Karpas-422 (cell line): ENCODE data around the gene NPM3. TPM values are rescaled to one million over a fixed set of nuclear protein-coding genes. Genes with fewer than 3 reads are reported as not detected.

ENCODE experiments used
- DNase-seq: peaks from one replicate; pipeline ENCODE4 v3.0.0-alpha.2; 2015
- H2AFZ ChIP-seq: fragments of 200-600 bp; sonication (generic); 2 replicates; pipeline ENCODE4 v1.6.1; 2014; ENCODE audit warnings: antibody characterized with exemption, low read length, mixed read lengths
- H3K27ac ChIP-seq: fragments of 200-600 bp; sonication (generic); 2 replicates; pipeline ENCODE4 v1.5.1; 2014; ENCODE audit warnings: mild to moderate bottlenecking, low read length, moderate library complexity
- H3K27me3 ChIP-seq: fragments of 200-600 bp; sonication (generic); 2 replicates; pipeline ENCODE4 v1.6.1; 2014; ENCODE audit warnings: low read length, mixed read lengths
- H3K36me3 ChIP-seq: fragments of 200-600 bp; sonication (generic); 2 replicates; pipeline ENCODE4 v1.6.1; 2014; ENCODE audit warnings: low read length, mixed read lengths; ENCODE audit not compliant: insufficient read depth
- H3K4me1 ChIP-seq: fragments of 200-600 bp; sonication (generic); 2 replicates; pipeline ENCODE4 v1.6.1; 2014; ENCODE audit warnings: mild to moderate bottlenecking, low read length, mixed read lengths
- H3K4me2 ChIP-seq: fragments of 200-600 bp; sonication (generic); 2 replicates; pipeline ENCODE4 v1.6.1; 2014; ENCODE audit warnings: low read length, low read depth, mild to moderate bottlenecking; ENCODE audit not compliant: poor library complexity, severe bottlenecking
- H3K4me3 ChIP-seq: fragments of 200-600 bp; sonication (generic); 2 replicates; pipeline ENCODE4 v1.5.1; 2014; ENCODE audit warnings: mild to moderate bottlenecking, antibody characterized with exemption, low read length, mixed read lengths
- H3K79me2 ChIP-seq: fragments of 200-600 bp; sonication (generic); 2 replicates; pipeline ENCODE4 v1.6.1; 2014; ENCODE audit warnings: mild to moderate bottlenecking, low read length, mixed read lengths
- H3K9ac ChIP-seq: fragments of 200-600 bp; sonication (generic); 2 replicates; pipeline ENCODE4 v1.6.0; 2014; ENCODE audit warnings: low read length
- H3K9me2 ChIP-seq: fragments of 200-600 bp; sonication (generic), shearing (Covaris generic); replicated peaks from 2 replicates; pipeline ENCODE4 v1.6.0; 2014; ENCODE audit warnings: mild to moderate bottlenecking, low read length, moderate library complexity; ENCODE audit not compliant: insufficient read depth
- H3K9me3 ChIP-seq: fragments of 300-700, 200-600 bp; sonication (generic); 2 replicates; pipeline ENCODE4 v1.6.1; 2014; ENCODE audit warnings: low read length, mixed read lengths
- H4K20me1 ChIP-seq: fragments of 200-600 bp; sonication (generic); 2 replicates; pipeline ENCODE4 v1.6.1; 2014; ENCODE audit warnings: mild to moderate bottlenecking, antibody characterized with exemption, low read length, low read depth; ENCODE audit not compliant: insufficient read depth
- total RNA-seq: library from RNA; depleted of rRNA; stranded (reverse); fragments of >200 nt; shearing (Covaris generic); gene quantifications from 2 replicates; pipeline ENCODE4 v1.2.3, GENCODE V29; 2014; ENCODE audit warnings: low replicate concordance

Gene NPM3
- total RNA-seq, 1 experiment from 2014 or later, result 46.1 TPM

- H4K20me1 ChIP-seq, result peaks cover 4% of the 10 kb centered on the region; the same call in 1 of the 2 replicates
- peak overlapping the region; percentile 75 for H3K9ac ChIP-seq
- peaks cover 47% of the 10 kb centered on the region for H3K4me1 ChIP-seq
- H3K9me3 ChIP-seq, result no peaks in the 10 kb centered on the region
- peak overlapping the region; percentile 84 for H3K27ac ChIP-seq
- H3K4me2 ChIP-seq, result peak overlapping the region; percentile 76
- peak overlapping the region; percentile 68 for H3K4me3 ChIP-seq
- DNase-seq, result peak; percentile 85
- no peaks in the 10 kb centered on the region for H3K36me3 ChIP-seq
- peaks cover 11% of the 10 kb centered on the region for H3K79me2 ChIP-seq
- no peak overlapping the region; the same call in 1 of the 2 replicates for H2AFZ ChIP-seq
- H3K27me3 ChIP-seq, result no peaks in the 10 kb centered on the region
- H3K9me2 ChIP-seq, result no peaks in the 10 kb centered on the region
Observed at GRCh38 chr10:101779544-101780186, 3.6 kb downstream of the NPM3 start.

DNA sequence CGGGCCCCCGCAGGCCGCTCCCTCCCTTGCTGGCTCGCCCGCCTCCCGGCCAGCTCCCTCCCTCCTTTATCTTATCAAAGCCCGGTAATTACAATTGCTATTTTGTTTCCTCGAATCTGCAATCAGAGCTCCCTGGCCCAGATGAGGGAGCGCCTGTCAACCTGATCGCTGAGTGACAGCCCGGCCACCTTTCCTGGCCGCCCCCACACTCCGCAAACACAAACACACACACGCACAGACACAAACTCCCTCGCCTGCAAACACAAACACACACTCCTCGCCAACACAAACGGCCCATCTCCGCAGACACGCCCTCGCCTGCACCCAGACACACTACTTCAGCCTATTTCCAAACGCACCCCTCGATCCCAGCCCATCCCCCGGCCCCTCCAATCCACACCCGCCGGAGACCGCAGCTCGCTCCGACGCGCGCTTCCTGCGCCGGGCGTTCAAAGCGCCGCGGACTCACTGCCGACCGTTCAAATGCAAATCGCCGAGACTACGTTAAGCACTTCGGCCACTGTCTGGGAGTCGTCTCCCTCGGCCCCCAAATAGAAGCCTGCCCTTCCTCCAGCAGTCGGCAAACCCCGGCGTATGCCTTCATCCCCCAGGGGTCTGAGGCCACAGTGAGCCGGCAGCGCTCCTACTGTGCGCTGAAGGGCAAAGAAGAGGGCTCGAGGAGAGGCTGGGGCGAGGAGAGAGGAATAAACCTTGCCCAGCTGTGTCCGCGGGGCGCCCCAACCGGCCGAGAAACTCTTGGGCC, 4.3 kb downstream of the NPM3 start:
- H3K4me1 ChIP-seq, result peaks cover 47% of the 10 kb centered on the region
- H2AFZ ChIP-seq, result peak overlapping the region; percentile 36; the same call in 1 of the 2 replicates

GRCh38 chr10:101778151-101778780, 5.0 kb downstream of the NPM3 start:
- Histone ChIP-seq H4K20me1 (peaks cover 4% of the 10 kb centered on the region; the same call in 1 of the 2 replicates), H3K36me3 (no peaks in the 10 kb centered on the region), H3K4me2 (peak overlapping the region; percentile 76), H3K4me1 (peaks cover 41% of the 10 kb centered on the region), H2AFZ (no peak overlapping the region), H3K27me3 (no peaks in the 10 kb centered on the region), H3K4me3 (peak overlapping the region; percentile 68), H3K9me2 (no peaks in the 10 kb centered on the region), H3K79me2 (peaks cover 11% of the 10 kb centered on the region), H3K9ac (peak overlapping the region; percentile 75), H3K9me3 (no peaks in the 10 kb centered on the region), H3K27ac (peak overlapping the region; percentile 84)
- DNase-seq, result no peak

More for the DNA sequence above, 4.3 kb downstream of the NPM3 start:
- H3K4me2 ChIP-seq, result peak overlapping the region; percentile 76
- H4K20me1 ChIP-seq, result peaks cover 4% of the 10 kb centered on the region; the same call in 1 of the 2 replicates
- no peaks in the 10 kb centered on the region for H3K9me2 ChIP-seq
- H3K9me3 ChIP-seq, result no peaks in the 10 kb centered on the region
- no peaks in the 10 kb centered on the region for H3K27me3 ChIP-seq
- peak overlapping the region; percentile 68 for H3K4me3 ChIP-seq
- no peaks in the 10 kb centered on the region for H3K36me3 ChIP-seq
- H3K79me2 ChIP-seq, result peaks cover 11% of the 10 kb centered on the region
- peak overlapping the region; percentile 75 for H3K9ac ChIP-seq
- DNase-seq, result peak; percentile 87
- peak overlapping the region; percentile 84 for H3K27ac ChIP-seq

- Histone ChIP-seq H3K9me2 (no peaks in the 10 kb centered on the region), H4K20me1 (peaks cover 4% of the 10 kb centered on the region; the same call in 1 of the 2 replicates), H3K9ac (no peak overlapping the region), H2AFZ (no peak overlapping the region), H3K36me3 (no peaks in the 10 kb centered on the region), H3K9me3 (no peaks in the 10 kb centered on the region), H3K4me2 (no peak overlapping the region), H3K27me3 (no peaks in the 10 kb centered on the region), H3K4me3 (no peak overlapping the region), H3K79me2 (peaks cover 7% of the 10 kb centered on the region), H3K27ac (no peak overlapping the region), H3K4me1 (peaks cover 41% of the 10 kb centered on the region)
- DNase-seq, result no peak
Observed at GRCh38 chr10:101777619-101778145, 5.6 kb downstream of the NPM3 start.

DNA sequence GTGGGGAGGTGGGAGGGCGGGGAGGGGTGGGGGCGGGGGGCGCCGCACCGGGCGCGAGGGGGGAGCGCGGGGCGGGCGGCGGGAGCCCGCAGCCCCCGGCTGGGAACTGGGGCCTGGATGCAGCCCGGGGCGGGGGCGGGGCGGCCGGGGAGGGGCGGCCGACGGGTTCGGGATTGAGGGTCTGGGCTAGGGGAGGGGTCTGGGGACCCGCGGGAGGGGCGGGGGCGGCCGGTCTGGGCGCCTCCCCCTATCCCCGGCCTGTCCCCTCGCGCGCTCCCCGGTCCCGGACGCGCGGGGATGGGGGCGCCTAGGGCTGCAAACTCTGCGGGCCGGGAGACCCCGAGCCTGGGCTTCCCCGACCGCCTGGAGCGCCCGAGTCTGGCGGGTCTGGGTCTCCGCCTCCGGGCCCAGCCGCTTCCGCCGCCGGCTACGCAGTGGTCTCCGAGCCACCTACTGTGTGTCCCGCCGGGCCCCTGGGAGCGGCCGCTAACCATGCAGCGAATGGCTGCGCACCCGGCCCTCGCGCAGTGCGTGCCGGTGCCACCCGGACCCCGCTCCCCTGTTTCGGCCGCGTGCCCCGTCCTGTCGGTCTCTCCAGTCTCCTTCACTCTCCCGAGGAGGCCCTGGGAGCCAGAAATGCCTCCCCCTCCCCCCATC, 7.0 kb downstream of the NPM3 start:
- DNase-seq, result no peak
- H3K27me3 ChIP-seq, result no peaks in the 10 kb centered on the region
- H4K20me1 ChIP-seq, result peaks cover 4% of the 10 kb centered on the region; the same call in 1 of the 2 replicates
- no peak overlapping the region for H2AFZ ChIP-seq
- H3K27ac ChIP-seq, result no peak overlapping the region
- H3K36me3 ChIP-seq, result no peaks in the 10 kb centered on the region
- H3K9me3 ChIP-seq, result no peaks in the 10 kb centered on the region
- H3K4me2 ChIP-seq, result no peak overlapping the region
- no peaks in the 10 kb centered on the region for H3K79me2 ChIP-seq
- peaks cover 31% of the 10 kb centered on the region for H3K4me1 ChIP-seq
- H3K9ac ChIP-seq, result no peak overlapping the region
- H3K9me2 ChIP-seq, result no peaks in the 10 kb centered on the region
- no peak overlapping the region for H3K4me3 ChIP-seq

DNA sequence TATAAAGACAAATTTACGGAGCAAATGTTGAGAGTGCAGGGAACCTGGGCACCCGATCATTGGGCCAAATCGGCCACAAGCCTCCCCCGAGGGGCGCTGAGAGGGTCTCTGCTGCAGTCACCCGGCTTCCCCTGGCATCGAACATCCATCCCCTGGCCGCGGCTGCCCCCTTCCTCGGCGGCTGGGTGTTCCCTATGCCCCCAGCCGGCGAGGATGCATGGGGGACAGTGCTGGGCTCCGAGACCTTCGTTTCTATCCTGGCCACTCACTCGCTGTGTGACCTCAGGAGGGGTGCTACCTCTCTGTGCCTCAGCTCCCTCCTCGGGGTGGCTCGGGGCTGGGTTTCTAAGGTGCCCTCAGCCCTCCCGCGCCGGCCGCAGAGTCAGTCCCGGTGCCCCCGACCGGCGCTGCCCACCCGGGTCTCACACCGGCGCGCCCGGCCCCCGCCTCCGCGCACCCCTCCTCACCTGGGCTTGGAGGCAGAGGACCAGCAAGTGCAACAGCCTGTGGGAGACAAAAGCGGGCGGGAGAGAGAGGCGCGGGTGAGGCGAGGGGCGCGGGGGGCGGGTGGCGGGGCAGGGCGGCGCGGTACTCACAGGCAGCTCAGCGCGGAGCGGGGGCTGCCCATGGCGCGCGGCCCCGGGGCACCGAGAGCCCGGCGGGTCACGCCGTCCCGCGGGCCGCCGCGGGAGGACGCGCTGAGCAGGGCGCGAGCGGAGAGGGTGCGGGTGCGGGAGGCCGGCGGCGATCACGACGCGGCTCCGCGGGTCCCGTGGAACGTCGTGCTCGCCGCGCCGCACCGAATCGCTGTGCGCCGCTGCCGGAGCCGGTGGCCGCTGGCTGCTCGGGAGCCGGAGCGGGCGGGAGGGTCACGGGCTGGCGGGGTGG, 7.7 kb downstream of the NPM3 start, which contains the start of gene FGF8:
Gene FGF8 (minus strand): TSS at position 842 of the 888 bp plus-strand sequence. CDS start 214 bp downstream, at position 628.
- H3K9ac ChIP-seq, result no peak within 1 kb of the TSS
- no peaks in the 10 kb centered on the region for H3K27me3 ChIP-seq
- H3K27ac ChIP-seq, result no peak within 1 kb of the TSS
- no peaks in the 10 kb centered on the region for H3K9me2 ChIP-seq
- no peak for DNase-seq
- H3K4me3 ChIP-seq, result no peak within 1 kb of the TSS
- peaks cover 4% of the 10 kb centered on the region; the same call in 1 of the 2 replicates for H4K20me1 ChIP-seq
- H3K4me2 ChIP-seq, result no peak within 1 kb of the TSS
- no peak within 1 kb of the TSS for H2AFZ ChIP-seq
- H3K79me2 ChIP-seq, result no peaks in the 10 kb centered on the region
- no peaks in the 10 kb centered on the region for H3K9me3 ChIP-seq
- peaks cover 24% of the 10 kb centered on the region for H3K4me1 ChIP-seq
- no peaks in the 10 kb centered on the region for H3K36me3 ChIP-seq

DNA sequence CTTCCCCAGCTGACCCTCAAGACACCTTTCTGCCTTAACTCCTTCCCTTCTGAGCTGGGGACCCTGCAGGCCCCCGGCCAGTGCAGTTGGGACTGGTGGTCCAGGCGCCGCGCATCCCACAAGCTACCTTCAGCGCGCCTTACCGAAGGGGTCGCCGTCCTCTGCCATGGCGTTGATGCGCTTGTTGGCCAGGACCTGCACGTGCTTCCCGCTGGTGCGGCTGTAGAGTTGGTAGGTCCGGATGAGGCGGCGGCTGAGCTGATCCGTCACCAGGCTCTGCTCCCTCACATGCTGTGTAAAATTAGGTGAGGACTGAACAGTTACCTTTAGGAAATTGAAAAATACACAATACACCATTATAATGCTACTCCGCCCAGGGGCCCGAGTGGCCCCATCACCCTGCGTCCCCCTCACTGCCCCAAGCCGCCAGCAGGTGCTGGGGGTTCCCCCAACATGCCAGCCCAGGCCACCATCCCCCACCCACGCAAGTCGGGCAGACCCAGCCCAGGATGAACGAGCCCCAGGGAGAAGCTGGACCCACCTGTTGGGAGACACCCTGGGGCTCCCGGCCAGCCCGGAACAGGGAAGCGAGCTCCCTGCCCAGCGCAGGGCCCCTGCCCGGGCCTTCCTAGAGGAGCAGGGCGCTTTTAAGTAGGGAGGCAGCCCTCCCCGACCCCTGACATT, 8.5 kb downstream of the NPM3 start:
- Histone ChIP-seq H3K27me3 (no peaks in the 10 kb centered on the region), H3K9me3 (no peaks in the 10 kb centered on the region), H2AFZ (no peak overlapping the region), H3K4me3 (no peak overlapping the region), H3K9me2 (no peaks in the 10 kb centered on the region), H4K20me1 (peaks cover 4% of the 10 kb centered on the region; the same call in 1 of the 2 replicates), H3K4me1 (peaks cover 16% of the 10 kb centered on the region), H3K79me2 (no peaks in the 10 kb centered on the region), H3K36me3 (no peaks in the 10 kb centered on the region), H3K4me2 (no peak overlapping the region), H3K27ac (no peak overlapping the region), H3K9ac (no peak overlapping the region)
- no peak for DNase-seq
